HG03039 (cell line): Measurements from ENCODE around the gene TUBGCP4.

Source experiments
- ATAC-seq: cut with Tn5 transposase; IDR thresholded peaks from one replicate; pipeline ENCODE4 v1.9.1; 2021; ENCODE audit warnings: mild to moderate bottlenecking, moderate library complexity; ENCODE audit not compliant: unreplicated experiment

The TUBGCP4 gene

DNA sequence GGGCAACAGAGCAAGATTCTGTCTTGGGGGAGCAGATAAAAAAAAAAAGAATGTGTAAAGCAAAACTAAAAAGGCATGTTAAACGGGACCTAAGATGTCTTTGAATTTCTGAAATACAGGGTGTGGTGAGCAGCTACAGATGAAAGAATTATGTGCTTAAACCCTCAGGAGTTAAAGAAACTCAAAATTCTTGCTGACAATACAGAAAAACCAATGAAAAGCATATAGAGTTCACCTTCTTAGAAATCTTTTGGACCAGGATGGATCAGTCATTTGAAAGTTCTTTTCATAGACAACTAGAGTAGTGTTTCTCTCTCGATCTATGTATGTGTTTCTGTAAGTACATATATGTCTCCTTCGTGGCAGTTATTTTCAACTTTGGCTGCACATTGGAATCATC lies 31.4 kb downstream of the TUBGCP4 start:
- ATAC-seq: no peak

DNA sequence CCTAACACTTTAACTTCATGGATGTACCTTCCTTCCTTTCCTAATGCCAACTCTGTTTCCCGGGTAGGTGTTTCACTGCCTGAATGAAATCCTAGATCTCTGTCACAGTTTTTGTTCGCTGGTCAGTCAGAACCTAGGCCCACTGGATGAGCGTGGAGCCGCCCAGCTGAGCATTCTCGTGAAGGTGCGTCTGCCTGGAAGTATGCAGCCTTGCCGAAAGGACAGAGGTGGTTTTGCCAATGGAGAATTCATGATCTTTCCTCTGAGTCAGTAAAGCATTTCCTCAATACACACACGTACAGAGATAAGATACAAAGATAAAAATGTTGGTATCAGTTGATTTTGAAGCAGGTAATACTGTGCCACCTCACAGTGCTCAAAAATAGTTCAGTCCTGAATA lies 32.7 kb downstream of the TUBGCP4 start:
- no peak for ATAC-seq

DNA sequence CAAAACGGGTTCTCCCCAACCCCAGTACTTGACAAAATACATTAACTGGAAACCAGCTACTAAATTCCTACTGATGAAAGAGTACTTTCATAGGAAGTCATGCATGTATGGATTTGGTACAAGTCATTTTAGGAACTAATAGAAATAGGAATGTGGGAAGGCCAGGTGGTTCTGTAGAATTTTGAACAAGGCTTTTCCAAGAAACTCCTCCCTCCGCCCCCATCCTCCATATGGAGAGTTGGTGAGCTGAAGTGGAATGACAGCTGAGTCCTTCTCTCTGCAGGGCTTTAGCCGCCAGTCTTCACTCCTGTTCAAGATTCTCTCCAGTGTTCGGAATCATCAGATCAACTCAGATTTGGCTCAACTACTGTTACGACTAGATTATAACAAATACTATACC lies 33.2 kb downstream of the TUBGCP4 start:
- no peak for ATAC-seq

DNA sequence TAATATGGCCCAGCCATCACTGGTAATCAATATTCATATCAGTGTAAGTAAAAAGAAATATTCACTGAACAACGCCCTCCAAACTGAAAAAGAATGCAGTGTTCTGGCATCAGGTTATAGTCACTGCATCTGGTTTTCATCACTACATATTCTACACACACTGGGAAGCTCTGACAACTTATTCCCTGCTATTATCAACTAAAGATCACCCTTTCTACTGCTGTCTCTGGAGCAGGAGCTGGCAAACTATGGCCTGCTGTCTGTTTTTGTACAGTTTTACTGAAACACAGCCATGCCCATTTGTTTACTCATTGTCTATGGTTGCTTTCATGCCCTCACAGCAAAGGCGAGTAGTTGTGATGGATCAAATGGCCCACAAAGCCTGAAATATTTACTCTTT lies 35.3 kb downstream of the TUBGCP4 start:
- no peak for ATAC-seq

DNA sequence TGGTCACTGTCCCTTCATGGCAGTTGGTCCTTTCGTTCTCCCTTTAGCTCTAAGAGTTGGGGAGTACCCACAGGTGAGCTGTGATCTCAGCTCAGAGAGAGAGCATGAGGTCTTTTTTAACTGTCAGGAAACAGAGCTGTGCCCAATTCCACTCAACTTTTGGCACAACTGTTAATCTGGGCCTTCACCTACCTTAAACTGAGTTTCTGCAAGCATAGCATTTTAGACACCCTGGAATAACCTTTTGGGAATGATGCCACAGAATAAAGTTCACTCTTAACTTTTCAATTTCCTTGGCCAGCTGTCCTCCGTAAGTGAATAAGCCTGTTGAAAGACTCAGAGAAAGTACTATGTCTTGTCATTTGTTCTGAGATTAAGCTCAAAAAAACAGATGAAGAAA lies 35.9 kb downstream of the TUBGCP4 start:
- ATAC-seq: no peak

DNA sequence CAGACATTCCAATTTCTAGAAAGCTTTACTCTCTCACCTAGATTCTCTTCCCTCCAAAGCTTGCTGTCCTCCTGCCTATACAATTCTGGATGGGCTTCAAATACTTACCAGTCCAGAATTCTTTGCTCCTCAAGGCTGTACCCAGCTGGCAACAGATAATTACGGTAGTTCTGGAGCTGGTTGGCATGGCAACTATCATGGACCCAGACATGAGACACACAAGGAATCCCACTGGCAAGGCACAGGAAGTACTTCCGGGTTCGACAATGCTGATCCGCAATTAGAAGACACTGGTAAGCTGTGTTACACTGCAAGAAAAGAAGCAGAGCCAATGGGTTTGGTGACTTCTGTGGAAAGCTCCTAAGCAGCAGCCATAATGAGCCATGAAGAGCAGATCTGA lies 37.9 kb downstream of the TUBGCP4 start:
- ATAC-seq: no peak

DNA sequence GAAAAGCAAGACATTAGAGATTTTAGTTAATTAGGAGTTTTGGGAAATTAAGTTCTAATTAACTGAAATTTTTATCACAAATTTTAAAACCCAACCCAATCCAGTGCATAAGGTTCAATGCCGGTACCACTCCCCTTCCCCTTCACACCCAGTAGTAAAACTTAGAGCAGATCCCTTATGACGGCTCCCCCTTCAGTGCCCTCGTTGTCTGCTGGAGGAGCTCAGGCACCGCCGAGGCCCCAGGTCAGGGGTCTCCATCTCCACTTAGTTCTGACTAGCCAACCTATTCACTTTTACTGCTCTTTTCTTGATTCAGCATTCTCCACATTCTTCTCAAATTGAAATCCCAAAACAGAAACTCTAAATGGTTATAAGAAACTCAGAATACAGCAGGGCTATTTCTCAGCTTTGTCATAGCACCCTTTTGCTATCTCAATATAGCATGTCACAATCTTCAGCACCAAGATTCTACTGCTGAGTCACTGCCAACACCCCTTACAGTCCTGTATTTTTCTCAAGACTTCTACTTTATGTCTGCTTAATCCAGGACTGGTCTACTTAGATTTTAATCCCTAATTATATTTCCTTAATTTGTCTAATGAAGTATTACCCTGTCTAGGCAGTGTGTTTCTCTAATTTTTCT lies 39.8 kb downstream of the TUBGCP4 start:
- ATAC-seq: no peak

DNA sequence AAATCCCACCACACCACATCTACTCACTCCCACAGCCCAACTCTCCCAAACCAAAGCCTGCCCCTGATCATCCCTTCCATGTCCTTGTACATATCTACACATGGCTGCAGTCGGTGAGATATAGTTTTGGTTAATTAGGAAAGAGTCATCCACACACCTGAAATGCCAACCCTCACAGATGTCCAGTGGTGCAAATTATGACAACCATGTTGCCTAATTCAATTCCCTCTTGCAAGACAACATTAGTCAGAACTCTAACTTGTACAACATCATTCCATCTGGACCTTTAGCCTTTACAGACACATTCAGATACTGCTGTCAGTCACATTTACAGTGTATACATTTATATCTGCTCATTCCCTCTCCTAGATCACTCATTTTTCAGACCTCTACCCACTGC lies 41.2 kb downstream of the TUBGCP4 start:
- no peak for ATAC-seq

DNA sequence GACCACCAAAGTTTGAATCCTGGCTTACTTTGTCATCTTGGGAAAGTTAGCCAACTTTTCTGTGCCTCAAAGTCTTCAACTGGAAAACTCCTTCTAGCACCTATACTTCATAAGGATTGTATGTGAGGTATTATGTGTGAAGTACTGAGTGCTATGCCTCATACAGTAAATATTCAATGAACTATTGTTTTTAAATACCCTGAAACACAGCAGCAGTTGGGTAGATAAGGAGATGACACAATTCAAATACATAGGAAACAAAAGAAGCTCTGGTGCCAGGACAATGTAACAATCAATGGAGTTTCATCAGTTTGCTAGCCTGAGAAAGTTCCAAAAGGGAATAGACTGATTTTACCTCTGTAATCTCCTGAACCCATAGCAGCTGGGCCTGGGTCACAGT lies 43.3 kb downstream of the TUBGCP4 start:
- ATAC-seq: no peak

DNA sequence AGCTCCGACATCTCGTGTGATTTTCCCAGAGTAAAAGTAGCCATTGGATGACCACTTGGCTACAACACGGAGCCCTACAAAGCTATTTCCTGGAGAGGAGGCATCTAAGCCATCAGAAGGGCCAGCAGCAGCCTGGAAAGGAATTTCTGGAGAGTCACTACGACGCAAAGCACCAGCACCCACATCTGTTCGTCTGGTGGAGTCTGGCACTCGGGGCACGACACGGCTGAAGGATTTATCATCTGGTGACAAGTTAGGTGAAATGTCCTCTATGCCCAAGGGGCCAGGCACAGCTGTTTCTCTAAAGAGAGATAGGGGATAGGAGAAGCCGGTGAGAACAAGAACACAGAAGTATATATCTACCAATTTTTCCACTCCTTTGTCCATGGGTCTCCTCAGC lies 49.5 kb downstream of the TUBGCP4 start:
- no peak for ATAC-seq

DNA sequence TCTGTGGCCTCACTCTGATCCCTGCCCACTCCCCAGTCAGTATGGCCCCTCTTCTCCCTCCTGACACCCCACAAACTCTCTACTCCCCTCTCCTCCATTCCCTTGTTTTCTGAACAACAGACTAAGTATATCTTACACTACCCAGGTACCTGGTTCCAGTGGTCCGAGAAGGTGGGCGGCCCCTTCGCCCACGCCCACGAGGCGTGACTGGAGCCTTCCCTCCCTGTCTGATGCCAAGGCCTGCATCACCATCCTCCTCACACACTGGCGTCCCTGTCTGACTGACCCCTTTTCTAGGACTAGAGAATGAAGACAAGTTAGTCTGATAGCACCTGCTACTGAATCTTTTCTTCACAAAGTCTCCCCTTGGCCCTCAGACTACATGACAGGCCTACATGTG lies 50.0 kb downstream of the TUBGCP4 start:
- ATAC-seq: no peak

DNA sequence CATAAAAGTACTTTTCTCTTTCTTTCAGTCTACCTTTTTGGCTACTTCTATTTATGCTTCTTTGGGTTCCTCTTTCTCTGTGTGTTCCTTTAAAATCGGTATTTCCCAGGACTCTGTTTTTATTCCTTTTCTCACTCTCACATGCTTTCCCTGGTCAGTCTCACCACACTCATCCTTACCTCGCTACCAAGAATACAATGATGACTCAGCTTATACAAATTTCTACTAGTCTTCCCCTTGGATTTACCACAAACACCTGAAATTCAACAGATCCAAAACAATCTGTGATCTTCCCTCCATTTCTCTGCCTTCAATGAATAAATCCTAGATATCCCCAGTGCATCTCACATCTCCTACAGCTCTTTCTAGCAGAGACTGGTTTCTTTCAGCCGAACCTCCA lies 52.9 kb downstream of the TUBGCP4 start:
- no peak for ATAC-seq

DNA sequence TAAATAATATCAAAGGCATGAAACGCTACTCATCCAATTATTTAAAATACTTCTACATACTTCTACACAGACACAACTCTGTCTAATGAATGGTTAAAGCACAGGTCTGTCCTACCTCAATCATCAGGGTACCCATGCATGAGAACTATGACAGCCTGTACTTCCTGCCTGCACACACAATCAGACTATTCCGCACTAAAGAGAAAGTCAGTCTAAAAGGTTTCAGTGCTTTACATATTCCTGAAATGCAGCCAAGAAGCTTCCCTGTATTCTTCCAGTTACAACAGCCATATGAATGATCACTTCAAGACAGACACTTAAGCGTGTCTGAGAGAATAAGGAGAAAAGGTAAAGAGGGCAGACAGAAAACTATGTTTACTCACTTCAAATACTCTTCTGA lies 58.8 kb downstream of the TUBGCP4 start:
- ATAC-seq: no peak

DNA sequence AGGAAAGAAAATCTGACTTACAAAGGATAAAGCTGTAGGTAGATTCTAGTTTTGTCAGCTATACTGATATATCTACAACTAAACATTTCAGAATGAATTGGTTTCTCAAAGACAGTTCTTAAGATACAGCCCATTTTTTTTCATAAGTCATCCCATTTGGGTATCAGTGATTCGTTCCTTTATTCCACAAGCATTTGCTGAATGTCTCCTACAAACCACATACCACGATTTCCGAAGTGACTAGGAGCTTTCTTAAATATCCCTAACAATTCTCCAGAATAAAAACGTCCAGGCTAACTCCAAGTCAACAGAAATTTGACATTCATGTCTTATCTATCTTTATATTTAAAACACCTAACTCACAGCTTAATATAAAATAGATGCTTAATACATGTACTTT lies 62.3 kb downstream of the TUBGCP4 start:
- no peak for ATAC-seq

DNA sequence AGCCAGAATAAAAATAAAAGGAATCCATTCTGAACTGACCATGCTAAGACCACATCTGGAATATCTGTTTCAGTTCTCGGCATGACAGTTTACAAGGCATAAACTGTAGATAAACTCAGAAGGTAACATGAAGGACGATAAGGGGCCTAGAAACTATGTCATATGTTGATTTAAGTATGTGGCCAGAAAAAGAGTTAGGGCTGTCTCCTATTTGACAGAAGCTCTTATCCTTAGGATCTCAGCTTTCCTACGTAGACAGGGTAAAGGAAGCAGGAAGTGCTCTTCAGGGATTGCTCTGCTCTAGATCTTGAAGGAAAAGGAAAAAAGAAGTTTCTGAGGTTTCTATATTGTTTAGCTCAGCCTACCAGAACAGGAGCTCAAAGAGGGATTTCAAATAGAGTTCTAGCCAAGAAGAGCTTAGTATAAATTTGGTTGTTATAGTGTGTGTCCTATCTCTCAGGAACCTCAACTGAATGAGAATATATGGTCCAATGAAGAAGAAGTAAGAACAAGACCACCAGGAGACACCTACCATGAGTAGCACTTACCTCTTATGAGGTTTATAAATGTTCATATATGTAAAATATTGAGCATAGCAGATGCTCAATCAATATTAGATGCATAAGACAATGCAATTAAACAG lies 62.9 kb downstream of the TUBGCP4 start:
- no peak for ATAC-seq

DNA sequence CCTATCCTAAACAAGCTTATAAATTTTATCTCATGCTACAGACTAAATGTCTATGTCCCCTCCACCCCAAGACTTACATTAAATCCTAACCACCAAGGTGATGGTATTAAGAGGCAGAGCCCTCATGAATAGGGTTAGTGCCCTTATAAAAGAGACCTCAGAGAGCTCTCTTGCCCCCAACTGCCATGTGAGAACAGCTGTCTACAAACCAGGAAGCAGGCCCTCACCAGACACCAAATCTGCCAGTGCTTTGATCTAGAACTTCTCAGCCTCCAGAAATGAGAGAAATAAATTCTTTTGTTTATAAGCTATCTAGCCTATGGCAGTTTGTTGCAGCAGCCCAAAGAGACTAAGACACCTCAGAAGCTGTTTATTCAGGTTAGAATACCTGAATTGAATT lies 63.5 kb downstream of the TUBGCP4 start:
- ATAC-seq: no peak

DNA sequence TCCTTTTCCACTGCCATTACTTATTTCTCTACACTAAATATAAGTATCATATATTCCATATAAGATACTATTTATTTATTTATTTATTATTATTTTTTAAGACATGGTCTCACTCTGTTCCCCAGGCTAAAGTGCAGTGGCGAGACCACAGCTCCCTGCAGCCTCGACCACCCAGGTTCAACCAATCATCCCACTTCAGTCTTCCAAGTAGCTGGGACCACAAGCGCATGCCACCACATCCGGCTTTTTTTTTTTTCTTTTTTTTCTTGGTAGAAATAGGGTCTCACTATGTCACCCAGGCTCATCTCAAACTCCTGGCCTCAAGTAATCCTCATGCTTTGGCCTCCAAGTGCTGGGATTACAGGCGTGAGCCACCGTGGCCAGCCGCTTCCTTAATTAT lies 65.5 kb downstream of the TUBGCP4 start:
- ATAC-seq: no peak

DNA sequence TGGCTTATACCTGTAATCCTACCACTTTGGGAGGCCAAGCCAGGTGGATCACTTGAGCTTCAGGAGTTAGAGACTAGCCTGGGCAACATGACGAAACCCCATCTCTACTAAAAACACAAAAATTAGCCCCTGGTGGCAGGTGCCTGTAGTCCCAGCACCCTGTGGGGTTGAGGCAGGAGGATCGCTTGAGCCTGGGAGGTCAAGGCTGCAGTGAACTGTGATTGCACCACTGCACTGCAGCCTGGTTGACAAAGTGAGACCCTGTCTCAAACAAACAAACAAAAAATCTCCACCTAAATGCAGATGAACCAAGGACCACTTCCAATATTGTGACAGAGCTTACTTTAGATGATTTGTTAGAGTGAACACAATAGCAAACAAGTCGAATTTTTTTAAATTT lies 68.4 kb downstream of the TUBGCP4 start:
- ATAC-seq: no peak

DNA sequence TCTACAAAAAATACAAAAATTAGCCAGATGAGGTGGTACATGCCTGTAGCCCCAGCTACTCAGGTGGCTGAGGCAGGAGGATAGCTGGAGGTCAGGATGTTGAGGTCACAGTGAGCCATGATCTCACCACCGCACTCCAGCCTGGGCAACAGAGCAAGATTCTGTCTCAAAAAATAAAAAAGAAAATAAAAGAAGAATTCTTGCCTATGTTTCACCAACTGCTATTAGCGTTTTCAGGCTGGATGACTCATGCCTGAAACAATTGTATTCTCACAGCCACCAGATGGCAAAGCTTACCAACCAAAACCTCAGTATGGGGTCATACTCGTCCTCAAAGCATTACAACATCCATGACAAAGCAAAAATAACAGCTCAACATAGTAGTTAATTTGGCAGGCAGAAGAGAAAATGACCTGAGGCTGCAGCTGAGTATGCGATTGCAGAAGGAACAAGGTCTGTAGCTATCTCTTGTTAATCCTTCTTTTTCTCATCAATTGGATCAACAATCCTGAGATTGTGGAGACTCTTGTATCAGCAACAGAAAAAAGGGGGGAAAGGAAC lies 69.9 kb downstream of the TUBGCP4 start:
- no peak for ATAC-seq

DNA sequence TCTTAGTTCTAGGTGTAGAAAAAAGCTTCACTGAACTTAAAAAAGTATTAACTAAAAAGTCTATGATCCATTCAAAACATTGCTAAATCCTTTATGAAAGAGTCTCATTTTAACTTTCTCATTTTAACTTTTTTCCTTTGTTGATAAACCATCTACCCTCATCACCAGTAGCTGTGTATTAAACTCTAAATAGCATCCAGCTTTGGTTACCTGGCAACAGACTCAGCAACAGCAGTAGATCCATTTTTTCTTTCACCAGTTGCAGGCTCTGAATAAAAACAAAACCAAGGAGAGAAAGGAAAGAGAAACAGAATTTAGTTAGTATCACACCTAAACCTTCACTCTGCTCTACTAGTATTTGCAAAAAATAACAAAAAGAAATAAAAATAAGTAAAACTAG lies 70.4 kb downstream of the TUBGCP4 start:
- ATAC-seq: no peak

DNA sequence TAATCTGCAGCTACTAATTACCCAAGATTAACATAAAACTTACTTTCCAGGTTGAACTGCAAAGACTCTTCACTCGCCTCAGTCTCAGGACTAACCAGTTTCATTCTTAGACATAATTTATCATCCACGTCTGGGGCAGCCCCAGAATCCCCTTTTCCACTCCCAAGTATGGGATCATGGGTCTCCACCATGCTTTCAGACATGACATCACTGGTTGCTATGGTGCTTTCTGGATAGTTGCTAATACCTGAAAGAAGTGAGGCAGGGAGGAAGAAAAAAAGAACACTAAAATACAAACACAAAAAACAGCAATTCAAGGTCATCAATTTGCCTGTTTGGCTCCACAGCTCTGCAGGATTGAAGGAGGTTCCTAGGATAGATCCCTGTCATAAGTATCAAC lies 75.4 kb downstream of the TUBGCP4 start:
- no peak for ATAC-seq

DNA sequence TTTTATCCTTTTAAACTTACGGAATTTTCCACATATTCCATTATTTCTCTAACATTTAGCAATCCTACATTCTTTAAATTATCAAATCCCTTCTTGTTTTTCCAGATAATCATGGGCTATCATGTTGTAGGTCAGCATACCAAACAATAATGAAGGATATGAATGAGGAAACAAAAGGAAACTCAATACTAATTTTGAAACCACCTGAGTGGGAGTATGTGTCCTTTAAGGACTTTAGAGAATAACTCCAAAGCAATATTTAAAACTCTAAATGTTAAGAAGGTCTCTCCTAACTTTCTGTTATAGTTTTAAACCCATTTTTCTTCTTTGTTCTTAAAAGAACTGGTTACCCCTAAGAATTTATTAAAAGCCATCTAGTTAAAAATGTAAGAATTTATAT lies 79.1 kb downstream of the TUBGCP4 start:
- no peak for ATAC-seq
